Panc1 (cell line): Measurements from ENCODE around the gene ZNF480. TPM values are rescaled to one million over a fixed set of nuclear protein-coding genes. Genes with fewer than 3 reads are reported as not detected.

Experiments used
- ATAC-seq: fragments of 200-7000 bp; cut with Tn5 transposase; 2 replicates; pipeline ENCODE4 v1.9.1; 2020; ENCODE audit warnings: mild to moderate bottlenecking, moderate library complexity
- BruUV-seq: library from RNA; stranded (reverse); fragments of 400-500 nt; replicated peaks from 2 replicates; lab custom pipeline; 2021; lab: Mats Ljungman, UMichigan
- CTCF ChIA-PET: fragments of 300-600 bp; sonication (Branson Sonifier 250); formaldehyde crosslinking; loops from one replicate; lab custom pipeline; 2022; ENCODE audit warnings: antibody characterized with exemption; lab: Charles Lee
- POLR2A ChIA-PET: fragments of 300-600 bp; sonication (Branson Sonifier 250); formaldehyde crosslinking; loops from one replicate; lab custom pipeline; 2022; ENCODE audit warnings: antibody characterized with exemption; lab: Charles Lee
- DNase-seq: peaks from one replicate; pipeline ENCODE4 v3.0.0-alpha.2; 2010; ENCODE audit warnings: low read depth, low spot score
- H3K27ac ChIP-seq: 2 replicates; pipeline ENCODE4 v1.5.1; 2011; ENCODE audit warnings: mild to moderate bottlenecking, low read length, inconsistent platforms
- H3K27me3 ChIP-seq: fragments of 200-500 bp; sonication (Bioruptor generic); 2 replicates; pipeline ENCODE4 v1.6.0; 2014; ENCODE audit warnings: low read length, inconsistent platforms; ENCODE audit not compliant: control insufficient read depth, insufficient read depth
- H3K36me3 ChIP-seq: fragments of 200-500 bp; sonication (Bioruptor generic); 2 replicates; pipeline ENCODE4 v1.5.1; 2014; ENCODE audit warnings: inconsistent platforms, mild to moderate bottlenecking, low read length, moderate library complexity; ENCODE audit not compliant: control insufficient read depth, insufficient read depth
- H3K4me1 ChIP-seq: 2 replicates; pipeline ENCODE4 v1.5.1; 2011; ENCODE audit warnings: inconsistent platforms, mild to moderate bottlenecking, low read length, moderate library complexity; ENCODE audit not compliant: control insufficient read depth, insufficient read depth
- H3K4me3 ChIP-seq, 2 experiments: 2 replicates each; pipeline ENCODE4 v1.5.1; 2011 to 2012; ENCODE audit warnings: low read depth in 2 of 2, low read length in 2 of 2, mild to moderate bottlenecking in 2 of 2, inconsistent platforms in 1 of 2, moderate library complexity in 1 of 2
- H3K9me3 ChIP-seq: fragments of 200-500 bp; sonication (Bioruptor generic); 2 replicates; pipeline ENCODE4 v1.5.1; 2014; ENCODE audit warnings: low read depth, mild to moderate bottlenecking, inconsistent platforms, low read length, moderate library complexity; ENCODE audit not compliant: control insufficient read depth, insufficient read depth
- CTCF ChIP-seq: fragments of 450-650 bp; IDR thresholded peaks from 2 replicates; pipeline ENCODE4 v1.5.1; 2017; ENCODE audit warnings: mild to moderate bottlenecking
- POLR2AphosphoS5 ChIP-seq: IDR thresholded peaks from 2 replicates; pipeline ENCODE4 v1.6.1; 2012; ENCODE audit warnings: mild to moderate bottlenecking, low read depth, low read length, moderate library complexity
- REST ChIP-seq, 2 experiments: IDR thresholded peaks; 2 replicates each; pipeline ENCODE4 v1.6.1; 2011 to 2012; ENCODE audit warnings: low read depth in 2 of 2, control low read depth in 1 of 2, low read length in 1 of 2, mild to moderate bottlenecking in 1 of 2, moderate library complexity in 1 of 2; ENCODE audit not compliant: insufficient read depth in 1 of 2
- SIN3A ChIP-seq: IDR thresholded peaks from 2 replicates; pipeline ENCODE4 v1.6.1; 2012; ENCODE audit warnings: low read depth, mild to moderate bottlenecking, low read length, moderate library complexity, borderline replicate concordance; ENCODE audit not compliant: insufficient read depth
- TCF7L2 ChIP-seq: IDR thresholded peaks from 2 replicates; pipeline ENCODE4 v1.6.1; 2011; ENCODE audit warnings: mild to moderate bottlenecking, low read depth, low read length, inconsistent platforms
- in situ Hi-C: cut with HindIII; loops from 2 replicates; pipeline ENCODE4 v1.10.0; 2016; ENCODE audit warnings: low sequenced_read_pairs, low pct_unique_long_range_greater_than_20kb
- intact Hi-C: fragments of 100-400 bp; cut with micrococcal nuclease; formaldehyde crosslinking; loops from one replicate; pipeline ENCODE4 v1.10.0; 2022; ENCODE audit not compliant: unreplicated experiment
- total RNA-seq: library from RNA; stranded (reverse); gene quantifications from one replicate; pipeline ENCODE4 v1.2.1, GENCODE V29; 2021; ENCODE audit not compliant: unreplicated experiment

ZNF480 gene
- total RNA-seq, 1 experiment from 2014 or later = 11.5 TPM

- intact Hi-C loops = no loop called here
- CTCF ChIA-PET = no interaction called here
- ATAC-seq = no peak
- H3K36me3 ChIP-seq = peaks cover 6% of the 10 kb centered on the region; the same call in 1 of the 2 replicates
- peaks cover 51% of the 10 kb centered on the region for H3K9me3 ChIP-seq
- H3K27ac ChIP-seq = no peak overlapping the region
- no peak overlapping the region for H3K4me3 ChIP-seq
- no TSS peak for BruUV-seq
- no peak for TF ChIP-seq CTCF
- TF ChIP-seq REST (IDR thresholded peaks at IDR 0.05; ENCODE audit: insufficient read depth in 1 of 2, low read depth in 2 of 2, low read length in 1 of 2) = no peak
- TF ChIP-seq SIN3A = no peak
- no peak for TF ChIP-seq TCF7L2
- no peak for TF ChIP-seq POLR2AphosphoS5
- in situ Hi-C loops = no loop called here
- no peak for DNase-seq
- H3K4me1 ChIP-seq = no peaks in the 10 kb centered on the region
- H3K27me3 ChIP-seq = no peaks in the 10 kb centered on the region
- POLR2A ChIA-PET = no interaction called here
These were observed 25.5 kb downstream of the ZNF480 start for GRCh38 chr19:52322429-52322828.

- BruUV-seq = no TSS peak
- Histone ChIP-seq H3K4me1 (no peaks in the 10 kb centered on the region), H3K27ac (no peak overlapping the region), H3K27me3 (no peaks in the 10 kb centered on the region), H3K4me3 (no peak overlapping the region), H3K36me3 (no peaks in the 10 kb centered on the region), H3K9me3 (peaks cover 10% of the 10 kb centered on the region; the same call in 1 of the 2 replicates)
- TF ChIP-seq TCF7L2 = no peak
- no peak for TF ChIP-seq SIN3A
- TF ChIP-seq REST (IDR thresholded peaks at IDR 0.05; ENCODE audit: insufficient read depth in 1 of 2, low read depth in 2 of 2, low read length in 1 of 2) = no peak
- no peak for TF ChIP-seq POLR2AphosphoS5
- TF ChIP-seq CTCF = no peak
- ChIA-PET CTCF (no interaction called here), POLR2A (no interaction called here)
- no peak for ATAC-seq
- in situ Hi-C loops (no loop called here), intact Hi-C loops (no loop called here)
- no peak for DNase-seq
These were observed 34.8 kb downstream of the ZNF480 start for GRCh38 chr19:52331757-52332156.
